GM18520 (cell line): ENCODE data around the gene RTKN.
"Not testable (repeated sequence)": the region's sequence is repeated elsewhere in the genome, so short reads cannot be mapped to it uniquely, and the experiment has no call there.

Source experiments
- ATAC-seq: cut with Tn5 transposase; IDR thresholded peaks from one replicate; pipeline ENCODE4 v1.9.1; 2021; ENCODE audit not compliant: unreplicated experiment

The RTKN gene

GRCh38 chr2:74439373-74439772 is 2.4 kb downstream of the RTKN start:
- ATAC-seq: no peak

GRCh38 chr2:74438248-74438647 is 3.5 kb downstream of the RTKN start:
- ATAC-seq: no peak

GRCh38 chr2:74436848-74437695 is 4.7 kb downstream of the RTKN start:
- ATAC-seq: no peak

- no peak for ATAC-seq
These were observed 5.5 kb downstream of the RTKN start for GRCh38 chr2:74436111-74436805.

GRCh38 chr2:74430502-74430901 is 11.2 kb downstream of the RTKN start:
- ATAC-seq: no peak

GRCh38 chr2:74429487-74430451 is 12.0 kb downstream of the RTKN start:
- no peak for ATAC-seq

- ATAC-seq: no peak
These were observed 13.1 kb downstream of the RTKN start for GRCh38 chr2:74428675-74429074.

GRCh38 chr2:74427551-74427950 is 14.2 kb downstream of the RTKN start:
- no peak for ATAC-seq

GRCh38 chr2:74426181-74426758 is 15.5 kb downstream of the RTKN start:
- ATAC-seq: no peak

GRCh38 chr2:74425523-74425922 is 16.2 kb downstream of the RTKN start:
- ATAC-seq: no peak

GRCh38 chr2:74424995-74425406 is 16.7 kb downstream of the RTKN start:
- no peak for ATAC-seq

- ATAC-seq: no peak
These were observed 17.4 kb downstream of the RTKN start for GRCh38 chr2:74424139-74424992.

- no peak for ATAC-seq
These were observed 18.3 kb downstream of the RTKN start for GRCh38 chr2:74423231-74424095.

- ATAC-seq: peak; percentile 95
These were observed 20.4 kb downstream of the RTKN start, which contains the start of the genes C2orf81 and WDR54 for GRCh38 chr2:74421221-74421870. C2orf81 (minus strand) TSS chr2:74421619; CDS start chr2:74421560, 59 bp downstream. WDR54 (plus strand) TSS chr2:74421730; CDS start chr2:74422154, 424 bp downstream.

- not testable (repeated sequence) for ATAC-seq
These were observed 21.2 kb downstream of the RTKN start for GRCh38 chr2:74420443-74421103.

GRCh38 chr2:74420006-74420405 is 21.7 kb downstream of the RTKN start:
- ATAC-seq: no peak

GRCh38 chr2:74419345-74419744 is 22.4 kb downstream of the RTKN start:
- no peak for ATAC-seq

GRCh38 chr2:74418312-74418711 is 23.4 kb downstream of the RTKN start:
- ATAC-seq: no peak
